Kidney (tissue), 14 donors: Measurements from ENCODE around the gene MITF. TPM values are rescaled to one million over a fixed set of nuclear protein-coding genes. Genes with fewer than 3 reads are reported as not detected.

ENCODE experiments used
- DNase-seq, 5 donors: peaks; one replicate each; pipeline ENCODE4 v3.0.0-alpha.2; 2013 to 2020
- FAIRE-seq: peaks from 2 replicates; lab custom pipeline; 2012; peaks lifted over from hg19 to GRCh38; lab: Jason Lieb, UNC
- H3K27ac ChIP-seq, 2 donors: one replicate each; pipeline ENCODE4 v1.7.0; 2013; ENCODE audit warnings: low read depth in 2 of 2, low read length in 2 of 2, inconsistent platforms in 1 of 2
- H3K27me3 ChIP-seq: one replicate; pipeline ENCODE4 v1.7.1; 2013; ENCODE audit warnings: low read length, inconsistent platforms; ENCODE audit not compliant: control insufficient read depth, insufficient read depth
- H3K36me3 ChIP-seq, 3 donors: one replicate each; pipeline versions ENCODE4 v1.7.0 to v1.7.1; 2013; ENCODE audit warnings: low read length in 3 of 3, control low read depth in 1 of 3, inconsistent platforms in 1 of 3; ENCODE audit not compliant: insufficient read depth in 3 of 3, control insufficient read depth in 2 of 3
- H3K4me1 ChIP-seq, 3 donors: one replicate each; pipeline versions ENCODE4 v1.7.0 to v1.7.1; 2013; ENCODE audit warnings: low read length in 3 of 3, inconsistent platforms in 1 of 3, low read depth in 1 of 3; ENCODE audit not compliant: control insufficient read depth in 2 of 3, insufficient read depth in 2 of 3
- H3K4me3 ChIP-seq, 3 donors: one replicate each; pipeline versions ENCODE4 v1.7.0 to v1.8.1; 2013; ENCODE audit warnings: low read length in 3 of 3, control low read depth in 1 of 3, inconsistent platforms in 1 of 3
- H3K9ac ChIP-seq, 3 donors: one replicate each; pipeline versions ENCODE4 v1.7.0 to v1.7.1; 2013; ENCODE audit warnings: low read length in 3 of 3, control low read depth in 1 of 3, inconsistent platforms in 1 of 3
- H3K9me3 ChIP-seq, 3 donors: one replicate each; pipeline versions ENCODE4 v1.7.0 to v1.7.1; 2013; ENCODE audit warnings: low read length in 3 of 3, control low read depth in 1 of 3, inconsistent platforms in 1 of 3; ENCODE audit not compliant: control insufficient read depth in 2 of 3, insufficient read depth in 1 of 3
- CTCF ChIP-seq: IDR thresholded peaks from 3 replicates; pipeline ENCODE4 v1.5.1; 2012; ENCODE audit warnings: mild to moderate bottlenecking, moderate library complexity, borderline replicate concordance; ENCODE audit not compliant: insufficient read depth; ENCODE audit errors: extremely low read depth
- intact Hi-C: fragments of 100-400 bp; cut with DNase I; formaldehyde crosslinking; loops from one replicate; pipeline ENCODE4 v1.11.1; 2022
- polyA plus RNA-seq: library from polyadenylated mRNA; stranded (reverse); fragments of 350-450 nt; fragmentation: Illumina TruSeq; extraction: RNeasy Lipid Tissue Mini Kit (QIAGEN cat#74804); gene quantifications from one replicate; pipeline ENCODE4 v1.2.3, GENCODE V29; 2014; ENCODE audit warnings: low read depth, low replicate concordance; ENCODE audit not compliant: insufficient read depth
- total RNA-seq: library from RNA; stranded (reverse); fragmentation: NEBNext Ultra II Directional; extraction: Animal tissue kit (Norgen Biotek cat#: 25700); gene quantifications from one replicate; pipeline ENCODE4 v1.2.1, GENCODE V29; 2021
- donor health status: control.
- donor health status: control.
- donor health status: control.
- donor health status: control.
- donor health status: control.
- donor health status: DM: yes; HTN: yes; CAD: no.
- donor health status: Normal renal cell carcinoma (clear cell type).

The MITF gene
- total and polyA plus RNA-seq, 2 donors from 2014 or later = 14.1 to 52.6 TPM

- Histone ChIP-seq H3K4me1 (peaks cover 0 to 29% (median 19%) of the 10 kb centered on the region in 3 donors), H3K27ac (peak overlapping the region in 1 of 2 donors; percentile 71), H3K36me3 (no peaks in the 10 kb centered on the region), H3K27me3 (no peaks in the 10 kb centered on the region), H3K9me3 (no peaks in the 10 kb centered on the region), H3K9ac (no peak overlapping the region), H3K4me3 (peak overlapping the region in 1 of 3 donors; percentile 8)
- no peak for TF ChIP-seq CTCF
- FAIRE-seq = no peak
- intact Hi-C loops = no loop called here
- no peak for DNase-seq
These were observed 129.7 kb downstream of the MITF start for GRCh38 chr3:69868841-69869420.

DNA sequence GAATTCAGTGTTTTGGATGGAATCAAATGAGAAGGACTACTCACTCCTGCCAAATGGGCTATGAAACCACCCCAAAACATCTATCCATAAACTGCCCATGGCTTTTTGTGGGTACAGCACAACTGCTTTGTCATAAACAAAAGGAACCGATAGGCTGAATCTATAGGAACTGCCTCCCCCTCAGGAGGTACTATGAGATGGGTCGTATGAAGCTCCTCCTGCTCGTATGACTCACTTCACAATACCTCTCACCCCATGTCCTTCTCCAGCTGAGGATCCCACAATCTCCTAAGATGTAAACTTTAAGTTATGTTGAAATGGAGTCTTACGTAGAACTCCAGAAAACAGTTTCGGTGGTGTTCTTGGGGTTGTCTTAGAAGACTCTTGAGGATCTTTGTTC lies 130.4 kb downstream of the MITF start:
- H3K9me3 ChIP-seq = no peaks in the 10 kb centered on the region
- H3K27ac ChIP-seq = peak overlapping the region in 1 of 2 donors; percentile 71
- no peak overlapping the region for H3K9ac ChIP-seq
- no peaks in the 10 kb centered on the region for H3K36me3 ChIP-seq
- H3K4me1 ChIP-seq = peaks cover 0 to 26% (median 17%) of the 10 kb centered on the region in 3 donors
- FAIRE-seq = no peak
- intact Hi-C loops = no loop called here
- peak overlapping the region in 1 of 3 donors; percentile 8 for H3K4me3 ChIP-seq
- TF ChIP-seq CTCF = no peak
- H3K27me3 ChIP-seq = no peaks in the 10 kb centered on the region
- DNase-seq = no peak

- FAIRE-seq = no peak
- TF ChIP-seq CTCF = no peak
- peak overlapping the region; percentile 18 to 33 for H3K27ac ChIP-seq
These were observed 132.0 kb downstream of the MITF start for GRCh38 chr3:69871251-69871650.

More at GRCh38 chr3:69871251-69871650, 132.0 kb downstream of the MITF start:
- intact Hi-C loops = no loop called here
- Histone ChIP-seq H3K9me3 (no peaks in the 10 kb centered on the region), H3K27me3 (no peaks in the 10 kb centered on the region), H3K36me3 (no peaks in the 10 kb centered on the region), H3K9ac (no peak overlapping the region), H3K4me1 (peaks cover 0 to 21% (median 11%) of the 10 kb centered on the region in 3 donors), H3K4me3 (no peak overlapping the region)
- DNase-seq = peak in 3 of 5 donors; percentile 49 to 72 (median 68)
